Suppressor macrophage treated with lipopolysaccharide for 4 hours (primary cell): Measurements from ENCODE around the gene ZFPL1.
A peak's percentile ranks its signal among the peaks of the same experiment; 100 is the strongest.
"Not testable (repeated sequence)": the region's sequence is repeated elsewhere in the genome, so short reads cannot be mapped to it uniquely, and the experiment has no call there.

Source experiments
- DNase-seq: peaks from one replicate; pipeline ENCODE4 v3.0.0-alpha.2; 2020

Gene ZFPL1

DNA sequence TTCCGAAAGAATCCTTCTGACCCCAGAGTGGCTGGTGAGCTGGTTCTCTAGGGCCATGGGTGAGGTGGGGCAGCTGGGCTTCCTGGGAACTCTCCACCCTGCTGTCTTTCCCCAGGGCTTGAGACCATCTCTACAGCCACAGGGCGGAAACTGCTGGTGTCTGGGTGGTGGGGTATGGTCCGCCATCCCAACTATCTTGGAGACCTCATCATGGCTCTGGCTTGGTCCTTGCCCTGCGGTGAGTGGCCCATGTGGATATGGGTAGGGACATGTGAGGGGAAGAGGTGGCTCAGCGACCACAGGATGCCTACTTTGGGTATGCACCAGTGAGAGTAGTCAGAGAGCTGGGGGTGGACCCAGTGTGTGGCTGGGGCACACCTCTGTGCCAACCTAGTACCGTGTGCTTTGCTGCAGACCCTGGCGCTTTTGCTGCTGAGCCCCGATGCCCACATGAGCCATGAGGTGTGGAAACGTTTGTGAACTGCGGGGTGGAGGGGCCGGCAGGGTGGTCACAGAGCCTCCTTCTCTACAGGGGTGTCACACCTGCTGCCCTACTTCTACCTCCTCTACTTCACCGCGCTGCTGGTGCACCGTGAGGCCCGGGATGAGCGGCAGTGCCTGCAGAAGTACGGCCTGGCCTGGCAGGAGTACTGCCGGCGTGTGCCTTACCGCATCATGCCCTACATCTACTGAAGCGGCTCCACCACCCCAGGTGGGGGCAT, 31.5 kb downstream of the ZFPL1 start:
- DNase-seq, result no peak

GRCh38 chr11:65116370-65117205, 32.6 kb downstream of the ZFPL1 start:
- DNase-seq, result peak; percentile 41

- peak; percentile 100 for DNase-seq
Measured at GRCh38 chr11:65117206-65118096, 33.4 kb downstream of the ZFPL1 start, which contains the start of gene ZNHIT2. TSS of gene ZNHIT2 (minus strand) at chr11:65117701. CDS start at chr11:65117653, 48 bp downstream.

DNA sequence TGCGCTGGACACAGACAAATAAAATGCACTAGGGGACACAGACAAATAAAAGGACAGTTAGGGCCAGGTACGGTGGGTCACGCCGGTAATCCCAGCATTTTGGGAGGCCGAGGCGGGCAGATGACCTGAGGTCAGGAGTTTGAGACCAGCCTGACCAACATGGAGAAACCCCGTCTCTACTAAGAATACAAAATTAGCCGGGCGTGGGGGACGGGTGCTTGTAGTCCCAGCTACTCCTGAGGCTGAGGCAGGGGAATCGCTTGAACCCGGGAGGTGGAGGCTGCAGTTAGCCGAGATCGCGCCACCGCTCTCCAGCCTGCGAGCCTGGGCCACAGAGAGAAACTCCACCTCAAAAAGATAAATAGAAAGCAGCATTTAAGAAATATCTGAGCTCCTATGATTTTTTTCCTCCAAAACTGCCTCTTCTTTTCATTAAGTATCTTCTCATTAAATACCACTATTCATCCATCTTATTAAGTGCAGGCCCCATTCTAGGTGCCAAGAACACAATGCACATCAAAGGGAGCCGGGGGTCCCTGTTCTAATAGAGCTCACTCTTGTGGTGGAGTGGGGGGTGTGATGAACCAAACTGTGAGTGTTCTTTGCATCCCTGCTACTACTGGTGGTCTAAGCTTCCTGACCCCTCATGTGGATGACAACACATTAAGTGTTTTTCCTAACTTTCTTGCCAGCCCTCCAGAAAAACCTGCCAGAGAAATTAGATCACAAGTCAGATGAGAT, 34.2 kb downstream of the ZFPL1 start:
- no peak for DNase-seq

DNA sequence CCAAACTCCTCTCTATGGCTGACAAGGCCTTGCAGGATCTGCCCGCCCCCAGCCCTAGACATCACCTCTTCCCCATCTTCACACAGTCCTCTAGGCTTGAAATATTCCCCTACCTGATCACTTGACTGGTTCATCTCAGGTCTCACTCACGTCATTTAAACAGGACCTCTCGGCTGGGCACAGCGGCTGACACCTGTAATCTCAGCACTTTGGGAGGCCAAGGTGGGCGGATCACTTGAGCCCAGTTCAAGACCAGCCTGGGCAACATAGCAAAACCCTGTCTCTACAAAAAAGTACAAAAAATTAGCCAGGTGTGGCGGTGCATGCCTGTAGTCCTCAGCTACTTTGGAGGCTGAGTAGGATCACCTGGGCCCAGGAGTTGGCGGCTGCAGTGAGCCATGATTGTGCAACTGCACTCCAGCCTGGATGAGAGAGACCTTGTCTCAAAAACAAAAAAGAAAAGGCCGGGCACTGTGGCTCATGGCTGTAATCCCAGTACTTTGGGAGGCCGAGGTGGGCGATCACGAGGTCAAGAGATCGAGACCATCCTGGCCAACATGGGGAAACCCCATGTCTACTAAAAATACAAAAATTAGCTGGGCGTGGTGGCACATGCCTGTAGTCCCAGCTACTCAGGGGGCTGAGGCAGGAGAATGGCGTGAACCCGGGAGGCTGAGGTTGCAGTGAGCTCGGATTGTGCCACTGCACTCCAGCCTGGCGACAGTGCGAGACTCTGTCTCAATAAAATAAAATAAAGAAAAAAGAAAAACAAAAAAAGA, 35.1 kb downstream of the ZFPL1 start:
- DNase-seq, result not testable (repeated sequence)

DNA sequence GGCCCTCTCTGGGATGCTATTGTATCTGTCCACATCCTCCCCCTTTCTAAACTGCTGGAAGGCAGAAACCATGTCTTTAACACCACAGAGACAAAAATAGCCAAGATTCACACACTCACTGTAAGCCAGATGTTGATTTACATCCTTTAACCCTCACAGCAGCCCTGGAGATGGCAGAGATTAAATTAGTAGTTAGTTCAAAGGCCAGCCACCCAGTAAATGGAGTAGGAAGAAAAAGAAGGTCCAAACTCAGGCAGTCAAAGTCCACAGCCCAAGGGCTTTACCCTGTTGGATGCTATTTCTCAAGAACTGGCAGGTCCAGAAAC, 35.6 kb downstream of the ZFPL1 start:
- no peak for DNase-seq

DNA sequence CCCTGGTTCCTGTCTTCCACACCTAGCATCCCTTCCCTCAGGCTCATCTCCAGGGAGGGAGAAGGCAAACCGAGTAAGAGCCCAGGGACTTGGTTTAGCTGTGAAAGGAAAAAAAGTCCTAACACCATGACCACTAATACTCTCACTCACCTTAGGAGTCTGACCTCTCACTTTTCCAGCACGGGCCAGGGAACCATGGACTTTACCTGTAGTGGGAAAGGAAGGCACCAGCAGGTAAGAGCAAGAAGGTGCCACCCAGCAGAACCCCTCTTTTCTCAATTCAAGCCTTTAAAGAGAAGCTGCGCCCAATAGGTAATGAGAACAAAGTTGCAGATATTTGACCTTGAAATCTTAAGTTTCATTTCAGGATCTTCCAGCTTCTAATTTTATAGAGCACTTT, 36.8 kb downstream of the ZFPL1 start:
- DNase-seq, result no peak

- DNase-seq, result peak; percentile 40
Measured at GRCh38 chr11:65121447-65121864, 37.4 kb downstream of the ZFPL1 start.

- peak; percentile 98 for DNase-seq
Measured at GRCh38 chr11:65121865-65122696, 38.1 kb downstream of the ZFPL1 start, which contains the start of the genes FAU and MRPL49. TSS of gene FAU (minus strand) at chr11:65122134. CDS start at chr11:65121813, 321 bp downstream. TSS of gene MRPL49 (plus strand) at chr11:65122321. CDS start at chr11:65122347, 26 bp downstream.

- no peak for DNase-seq
Measured at GRCh38 chr11:65124480-65125196, 40.6 kb downstream of the ZFPL1 start.

GRCh38 chr11:65125197-65126056, 41.4 kb downstream of the ZFPL1 start:
- DNase-seq, result no peak

DNA sequence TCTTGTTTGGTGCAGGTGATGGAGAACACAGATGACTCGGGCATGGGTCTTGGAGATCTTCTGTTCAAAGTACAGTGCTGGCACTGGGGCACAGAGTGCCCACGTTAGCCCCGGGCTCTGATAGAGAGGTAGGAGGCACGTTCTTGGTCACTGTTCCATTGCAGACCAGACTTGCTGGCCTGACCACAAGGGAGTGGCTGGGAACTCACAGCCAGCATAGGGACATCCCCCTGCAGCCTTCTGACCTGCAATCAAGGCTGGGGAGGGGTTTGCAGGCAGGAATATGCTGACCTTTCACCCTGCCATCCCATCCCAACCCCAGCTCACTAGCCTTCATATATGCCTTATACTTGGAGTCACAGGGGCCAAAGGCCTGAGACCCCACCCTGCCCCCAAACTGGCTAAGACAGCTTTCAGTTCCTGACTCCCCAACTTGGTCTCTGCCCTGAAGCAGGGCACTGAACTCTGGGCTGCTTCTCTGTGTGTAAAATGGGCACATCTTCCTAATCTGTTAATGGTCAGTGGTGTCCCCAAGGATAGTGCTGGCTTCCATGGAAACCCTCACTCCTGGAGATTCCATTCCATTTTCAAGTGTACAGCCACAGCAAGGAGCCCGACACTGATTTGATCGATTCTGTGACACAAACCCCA, 42.7 kb downstream of the ZFPL1 start:
- no peak for DNase-seq

DNA sequence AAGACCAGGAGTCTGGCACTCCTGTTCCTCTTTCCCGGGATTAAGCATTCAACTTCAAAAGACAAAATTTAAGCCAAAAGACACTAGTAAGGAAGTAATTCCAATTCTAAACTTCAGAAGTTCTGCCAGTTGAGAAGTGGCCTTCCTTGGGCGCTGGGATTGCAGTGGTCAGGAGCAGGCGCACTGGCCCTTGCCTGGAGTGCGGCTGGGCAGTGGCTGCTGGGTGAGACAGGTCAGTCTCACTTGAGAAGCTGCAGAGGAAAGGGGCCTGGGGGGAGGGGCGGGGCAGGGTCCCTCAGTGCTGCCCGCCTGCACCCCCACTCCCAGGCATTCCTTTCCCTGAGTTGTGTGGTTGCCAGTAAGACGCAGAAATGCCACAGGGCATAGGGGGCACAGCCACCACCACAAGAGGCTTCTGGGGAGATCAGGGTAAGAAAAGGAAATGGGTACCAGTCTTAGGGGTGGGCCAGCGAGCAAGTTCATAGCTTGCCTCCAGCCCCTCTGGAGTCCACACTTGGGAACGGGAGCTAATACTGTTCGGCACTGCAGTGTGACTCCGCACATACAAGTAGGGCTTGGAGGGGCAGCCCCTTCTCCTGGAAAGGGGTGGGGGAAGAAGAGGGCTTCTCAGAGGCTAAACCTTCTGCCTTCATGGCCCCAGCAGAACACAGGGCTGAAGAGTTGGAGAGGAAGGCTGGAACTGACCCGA, 43.6 kb downstream of the ZFPL1 start:
- DNase-seq, result no peak

DNA sequence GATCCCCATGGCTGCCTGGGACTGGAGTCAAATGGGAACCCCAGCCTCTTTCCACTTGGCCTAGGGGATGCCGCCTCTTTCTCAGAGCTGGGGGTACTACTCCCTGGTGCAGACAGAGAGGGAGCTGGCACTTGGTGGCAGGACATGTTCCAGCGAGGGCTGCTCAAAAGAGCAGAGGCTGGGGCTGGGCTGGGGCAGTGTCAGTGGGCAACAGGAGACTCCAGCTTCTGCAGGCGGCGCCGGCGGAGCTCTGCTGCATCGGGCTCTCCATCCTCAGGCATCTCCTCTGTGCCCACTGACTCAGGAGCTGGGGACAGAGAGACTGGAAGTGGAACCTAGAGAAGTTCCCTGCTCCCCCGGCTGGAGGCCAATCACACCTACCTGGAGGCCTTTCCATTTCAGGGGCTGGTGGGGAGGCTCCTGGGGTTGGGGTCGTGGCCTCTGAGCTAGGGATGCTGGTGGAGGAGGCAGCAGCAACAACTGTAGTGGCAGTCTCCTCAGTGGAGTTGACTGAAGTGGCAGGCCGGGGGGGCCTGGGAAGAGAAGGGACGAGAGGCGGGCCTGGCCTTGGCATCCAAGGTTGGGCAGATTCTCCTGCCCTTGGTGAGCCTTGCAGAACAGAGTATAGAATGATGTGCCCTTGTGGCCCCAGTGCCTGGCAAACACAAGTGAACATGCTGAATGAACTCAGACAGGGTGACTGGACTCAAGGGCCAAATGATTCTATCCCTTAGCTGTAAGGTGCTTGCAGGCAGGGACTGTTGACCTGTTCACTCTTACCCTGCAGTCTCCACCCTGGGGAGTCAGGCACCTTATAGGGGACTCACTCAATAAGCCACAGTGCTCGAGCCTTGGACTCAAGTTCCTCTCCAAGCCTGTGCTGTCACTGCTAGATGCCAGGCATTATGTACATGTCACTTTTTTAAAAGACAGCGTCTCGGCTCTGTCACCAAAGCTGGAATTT, 44.4 kb downstream of the ZFPL1 start:
- no peak for DNase-seq

DNA sequence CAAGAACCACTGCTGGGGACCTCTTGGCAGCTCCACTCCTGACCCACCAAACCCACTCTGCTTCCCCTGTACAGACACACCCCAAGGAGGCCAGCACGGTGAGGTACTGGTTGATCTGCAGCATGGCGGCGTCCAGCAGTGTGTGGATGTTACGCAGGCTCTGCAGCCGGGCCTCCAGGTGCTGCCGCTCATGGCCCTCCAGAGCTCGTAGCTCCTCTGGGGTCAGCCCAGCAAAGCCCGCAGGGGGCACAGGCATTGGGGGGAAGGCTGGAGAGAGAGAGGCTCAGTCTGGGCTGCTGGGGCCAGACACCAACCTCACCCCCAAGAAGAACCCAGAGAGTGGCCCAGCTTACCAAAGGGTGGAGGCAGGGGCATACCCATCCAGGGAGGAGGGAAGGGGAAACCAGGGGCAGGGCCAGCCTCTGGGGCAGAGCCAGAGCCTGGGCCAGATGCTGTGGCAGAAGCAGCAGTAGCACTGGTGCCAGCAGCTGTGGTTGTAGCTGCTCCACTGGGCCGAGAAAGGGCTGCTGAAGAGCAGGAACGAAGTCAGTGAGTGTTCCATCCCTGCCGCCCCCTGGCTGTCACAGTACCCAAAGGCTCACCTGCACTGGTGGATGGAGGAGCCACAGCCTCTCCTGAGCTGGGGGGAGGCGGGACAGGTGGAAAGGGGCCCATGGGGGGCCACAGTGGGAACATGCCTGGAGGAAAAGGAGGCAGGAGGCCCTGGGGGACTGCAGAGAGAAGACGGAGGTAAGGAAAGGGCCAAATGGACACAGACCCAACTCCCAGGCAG, 45.8 kb downstream of the ZFPL1 start:
- no peak for DNase-seq
